ENCODE data around the gene PLEKHM3.

The PLEKHM3 gene

GRCh38 chr2:207879536-207879935, 145.8 kb downstream of the PLEKHM3 start:
- Histone ChIP-seq H3K4me3 (replicated peaks; ENCODE audit: insufficient read depth, low read length) (no peak overlapping the region), H3K27ac (replicated peaks) (no peak overlapping the region), H3K27me3 (ENCODE audit: insufficient read depth, poor library complexity, severe bottlenecking) (no peaks in the 10 kb centered on the region)
- TF ChIP-seq POLR2AphosphoS5 (IDR thresholded peaks at IDR 0.05; ENCODE audit: low read depth) (no peak), REST (IDR thresholded peaks at IDR 0.05; ENCODE audit: insufficient replicate concordance, low read depth) (no peak), GABPA (IDR thresholded peaks at IDR 0.05; ENCODE audit: low read depth) (no peak), SPI1 (IDR thresholded peaks at IDR 0.05; ENCODE audit: borderline replicate concordance, low read depth) (no peak), CTCF (IDR thresholded peaks at IDR 0.05; ENCODE audit: insufficient read depth, low read length) (no peak)
- DNase-seq (ENCODE audit: low read depth in 1 of 2, low spot score in 1 of 2) = no peak

GRCh38 chr2:207876842-207877535, 148.3 kb downstream of the PLEKHM3 start:
- Histone ChIP-seq H3K27me3 (ENCODE audit: insufficient read depth, poor library complexity, severe bottlenecking) (no peaks in the 10 kb centered on the region), H3K27ac (replicated peaks) (no peak overlapping the region), H3K4me3 (replicated peaks; ENCODE audit: insufficient read depth, low read length) (no peak overlapping the region)
- TF ChIP-seq SPI1 (IDR thresholded peaks at IDR 0.05; ENCODE audit: borderline replicate concordance, low read depth) (no peak), REST (IDR thresholded peaks at IDR 0.05; ENCODE audit: insufficient replicate concordance, low read depth) (no peak), CTCF (IDR thresholded peaks at IDR 0.05; ENCODE audit: insufficient read depth, low read length) (no peak), GABPA (IDR thresholded peaks at IDR 0.05; ENCODE audit: low read depth) (no peak), POLR2AphosphoS5 (IDR thresholded peaks at IDR 0.05; ENCODE audit: low read depth) (no peak)
- DNase-seq (ENCODE audit: low read depth in 1 of 2, low spot score in 1 of 2) = no peak

- TF ChIP-seq POLR2AphosphoS5 (IDR thresholded peaks at IDR 0.05; ENCODE audit: low read depth) (no peak), CTCF (IDR thresholded peaks at IDR 0.05; ENCODE audit: insufficient read depth, low read length) (no peak), SPI1 (IDR thresholded peaks at IDR 0.05; ENCODE audit: borderline replicate concordance, low read depth) (no peak), REST (IDR thresholded peaks at IDR 0.05; ENCODE audit: insufficient replicate concordance, low read depth) (no peak), GABPA (IDR thresholded peaks at IDR 0.05; ENCODE audit: low read depth) (no peak)
- DNase-seq (ENCODE audit: low read depth in 1 of 2, low spot score in 1 of 2) = no peak
- Histone ChIP-seq H3K27me3 (ENCODE audit: insufficient read depth, poor library complexity, severe bottlenecking) (no peaks in the 10 kb centered on the region), H3K4me3 (replicated peaks; ENCODE audit: insufficient read depth, low read length) (no peak overlapping the region), H3K27ac (replicated peaks) (no peak overlapping the region)
These were observed 149.7 kb downstream of the PLEKHM3 start for GRCh38 chr2:207875473-207876212.
